Esophagus muscularis mucosa (tissue), 4 donors: ENCODE data around the gene LGI1.

Experiments used
- EP300 ChIP-seq: sonication (generic); formaldehyde crosslinking; IDR thresholded peaks from one replicate; pipeline ENCODE4 v1.6.1; 2017; ENCODE audit warnings: antibody characterized with exemption
- POLR2A ChIP-seq: fragments of 450-650 bp; IDR thresholded peaks from one replicate; pipeline ENCODE4 v1.6.1; 2017; ENCODE audit warnings: antibody characterized with exemption, moderate library complexity, mild to moderate bottlenecking, low read depth
- POLR2AphosphoS5 ChIP-seq, 2 donors: sonication (generic); formaldehyde crosslinking; IDR thresholded peaks; one replicate each; pipeline ENCODE4 v1.6.1; 2017; ENCODE audit warnings: antibody characterized with exemption in 2 of 2
- TF ChIP-seq, protein P1 (sequence below), 3 experiments: fragments of 200-600 bp in 2 of 3; fragments of 450-650 bp in 1 of 3; sonication (generic) in 2 of 3; IDR thresholded peaks; one replicate each; pipeline ENCODE4 v1.5.1; 2017 to 2019; ENCODE audit warnings: antibody characterized with exemption in 3 of 3, mild to moderate bottlenecking in 2 of 3, moderate library complexity in 1 of 3

GRCh38 chr10:93773705-93774104, 16.0 kb downstream of the LGI1 start:
- TF ChIP-seq, protein P1, sequence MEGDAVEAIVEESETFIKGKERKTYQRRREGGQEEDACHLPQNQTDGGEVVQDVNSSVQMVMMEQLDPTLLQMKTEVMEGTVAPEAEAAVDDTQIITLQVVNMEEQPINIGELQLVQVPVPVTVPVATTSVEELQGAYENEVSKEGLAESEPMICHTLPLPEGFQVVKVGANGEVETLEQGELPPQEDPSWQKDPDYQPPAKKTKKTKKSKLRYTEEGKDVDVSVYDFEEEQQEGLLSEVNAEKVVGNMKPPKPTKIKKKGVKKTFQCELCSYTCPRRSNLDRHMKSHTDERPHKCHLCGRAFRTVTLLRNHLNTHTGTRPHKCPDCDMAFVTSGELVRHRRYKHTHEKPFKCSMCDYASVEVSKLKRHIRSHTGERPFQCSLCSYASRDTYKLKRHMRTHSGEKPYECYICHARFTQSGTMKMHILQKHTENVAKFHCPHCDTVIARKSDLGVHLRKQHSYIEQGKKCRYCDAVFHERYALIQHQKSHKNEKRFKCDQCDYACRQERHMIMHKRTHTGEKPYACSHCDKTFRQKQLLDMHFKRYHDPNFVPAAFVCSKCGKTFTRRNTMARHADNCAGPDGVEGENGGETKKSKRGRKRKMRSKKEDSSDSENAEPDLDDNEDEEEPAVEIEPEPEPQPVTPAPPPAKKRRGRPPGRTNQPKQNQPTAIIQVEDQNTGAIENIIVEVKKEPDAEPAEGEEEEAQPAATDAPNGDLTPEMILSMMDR (IDR thresholded peaks at IDR 0.05): no peak
- no peak for TF ChIP-seq POLR2AphosphoS5 (IDR thresholded peaks at IDR 0.05)
- TF ChIP-seq POLR2A: no peak
- TF ChIP-seq EP300: no peak
